HFFc6 (cell line): Measurements from ENCODE around the gene UGT1A6. TPM values are rescaled to one million over a fixed set of nuclear protein-coding genes. Genes with fewer than 3 reads are reported as not detected.
"Not testable (repeated sequence)": the region's sequence is repeated elsewhere in the genome, so short reads cannot be mapped to it uniquely, and the experiment has no call there.

Source experiments
- DNase-seq: peaks from one replicate; pipeline ENCODE4 v3.0.0-alpha.2; 2018
- H3K27ac Mint-ChIP-seq: 2 replicates; pipeline ENCODE4 v1.8.0; 2020; ENCODE audit warnings: mild to moderate bottlenecking, mixed read lengths
- H3K27me3 Mint-ChIP-seq: 2 replicates; pipeline ENCODE4 v1.8.0; 2021; ENCODE audit warnings: mild to moderate bottlenecking, moderate library complexity, mixed read lengths; ENCODE audit not compliant: insufficient read depth
- H3K36me3 Mint-ChIP-seq: 2 replicates; pipeline ENCODE4 v1.8.0; 2021; ENCODE audit warnings: low read depth, mixed read lengths
- H3K4me1 Mint-ChIP-seq: 2 replicates; pipeline ENCODE4 v1.8.0; 2020; ENCODE audit warnings: low read depth, mixed read lengths
- H3K4me3 Mint-ChIP-seq: 2 replicates; pipeline ENCODE4 v1.8.0; 2020; ENCODE audit warnings: mild to moderate bottlenecking, moderate library complexity, mixed read lengths
- H3K9me3 Mint-ChIP-seq: 2 replicates; pipeline ENCODE4 v1.8.0; 2020; ENCODE audit warnings: mild to moderate bottlenecking, mixed read lengths
- CTCF ChIP-seq: fragments of 200-600 bp; sonication (generic); IDR thresholded peaks from 2 replicates; pipeline ENCODE4 v1.5.0; 2021; ENCODE audit warnings: antibody characterized with exemption, mild to moderate bottlenecking
- total RNA-seq, 6 experiments: library from RNA; stranded (reverse); fragmentation: NEBNext Ultra II Directional; extraction: Animal tissue kit (Norgen Biotek cat#: 25700); gene quantifications; 2 replicates in 1 of 6; 3 replicates in 5 of 6; pipeline ENCODE4 v1.2.3, GENCODE V29; 2021

The UGT1A6 gene
- total RNA-seq, 6 experiments from 2014 or later = not detected

GRCh38 chr2:233728723-233729301, 36.1 kb downstream of the UGT1A6 start, which contains the start of gene UGT1A3:
UGT1A3 (plus strand) TSS chr2:233729042; CDS start chr2:233729127, 85 bp downstream.
- H3K36me3 Mint-ChIP-seq = no peaks in the 10 kb centered on the region
- H3K27me3 Mint-ChIP-seq = no peaks in the 10 kb centered on the region; the same call in 1 of the 2 replicates
- no peak for TF ChIP-seq CTCF
- H3K9me3 Mint-ChIP-seq = peaks cover 4% of the 10 kb centered on the region
- H3K4me3 Mint-ChIP-seq = no peak within 1 kb of the TSS
- no peaks in the 10 kb centered on the region for H3K4me1 Mint-ChIP-seq
- DNase-seq = no peak
- H3K27ac Mint-ChIP-seq = no peak within 1 kb of the TSS

GRCh38 chr2:233736868-233737653, 44.4 kb downstream of the UGT1A6 start:
- not testable (repeated sequence) for H3K36me3 Mint-ChIP-seq, H3K4me3 Mint-ChIP-seq, DNase-seq, H3K9me3 Mint-ChIP-seq, H3K27ac Mint-ChIP-seq, H3K27me3 Mint-ChIP-seq, H3K4me1 Mint-ChIP-seq

- H3K27me3 Mint-ChIP-seq = peaks cover 13% of the 10 kb centered on the region
- no peaks in the 10 kb centered on the region for H3K36me3 Mint-ChIP-seq
- no peaks in the 10 kb centered on the region for H3K4me1 Mint-ChIP-seq
- no peak for TF ChIP-seq CTCF
- H3K27ac Mint-ChIP-seq = no peak overlapping the region
- no peak overlapping the region for H3K4me3 Mint-ChIP-seq
- H3K9me3 Mint-ChIP-seq = peaks cover 10% of the 10 kb centered on the region; the same call in 1 of the 2 replicates
- no peak for DNase-seq
Measured at GRCh38 chr2:233740870-233741269, 48.2 kb downstream of the UGT1A6 start.

DNA sequence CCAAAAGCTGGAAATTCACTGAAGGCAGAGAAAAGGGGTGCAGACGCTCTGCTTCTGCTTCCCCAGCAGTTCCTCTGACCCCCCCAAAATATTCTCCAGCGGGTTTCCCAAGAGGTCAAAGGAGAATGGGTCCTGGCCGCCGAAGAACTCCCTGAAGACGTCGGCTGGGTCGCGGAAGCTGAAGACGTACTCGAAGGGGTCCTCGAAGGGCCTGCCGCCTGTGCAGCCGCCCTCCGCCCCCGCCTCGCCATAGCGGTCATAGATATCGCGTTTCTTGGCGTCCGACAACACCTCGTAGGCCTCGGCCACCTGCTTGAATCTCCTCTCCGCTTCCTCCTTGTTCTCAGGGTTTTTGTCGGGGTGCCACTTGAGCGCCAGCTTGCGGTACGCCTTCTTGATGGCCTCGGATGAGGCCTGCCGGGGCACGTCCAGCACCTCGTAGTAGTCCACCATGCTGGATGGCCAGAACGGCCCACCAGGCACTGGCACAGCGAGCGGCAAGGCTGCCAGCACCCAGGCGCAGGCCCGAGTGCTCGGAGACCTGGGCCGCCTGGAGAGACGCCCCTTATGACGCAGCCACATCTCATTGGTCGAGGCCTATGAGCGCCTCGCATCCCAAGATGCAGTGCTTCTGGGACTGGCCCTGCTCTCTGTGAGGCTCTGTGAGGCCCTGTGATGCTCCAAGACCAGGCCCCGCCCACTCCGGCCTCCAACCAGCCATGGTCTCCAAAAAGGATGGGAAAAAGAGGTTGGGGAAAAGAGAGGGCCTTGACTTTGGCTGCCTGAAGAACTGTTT, 51.0 kb downstream of the UGT1A6 start:
- Mint-ChIP-seq H3K4me1 (no peaks in the 10 kb centered on the region), H3K27ac (no peak overlapping the region), H3K4me3 (no peak overlapping the region), H3K27me3 (peaks cover 7% of the 10 kb centered on the region; the same call in 1 of the 2 replicates), H3K36me3 (no peaks in the 10 kb centered on the region), H3K9me3 (peaks cover 6% of the 10 kb centered on the region; the same call in 1 of the 2 replicates)
- TF ChIP-seq CTCF = no peak
- no peak for DNase-seq

- Mint-ChIP-seq H3K4me3 (no peak overlapping the region), H3K36me3 (no peaks in the 10 kb centered on the region), H3K27ac (no peak overlapping the region), H3K9me3 (peaks cover 12% of the 10 kb centered on the region), H3K4me1 (no peaks in the 10 kb centered on the region), H3K27me3 (peaks cover 7% of the 10 kb centered on the region; the same call in 1 of the 2 replicates)
- no peak for TF ChIP-seq CTCF
- DNase-seq = no peak
Measured at GRCh38 chr2:233745073-233745755, 52.5 kb downstream of the UGT1A6 start.

- not testable (repeated sequence) for H3K36me3 Mint-ChIP-seq, H3K27ac Mint-ChIP-seq, H3K4me1 Mint-ChIP-seq, H3K27me3 Mint-ChIP-seq, DNase-seq, H3K4me3 Mint-ChIP-seq
- H3K9me3 Mint-ChIP-seq = peaks cover 12% of the 10 kb centered on the region
Measured at GRCh38 chr2:233745838-233746237, 53.1 kb downstream of the UGT1A6 start.
